SK-MEL-5 (cell line): ENCODE results near the gene BAZ1A. TPM values are rescaled to one million over a fixed set of nuclear protein-coding genes. Genes with fewer than 3 reads are reported as not detected.

Source experiments
- DNase-seq: peaks from one replicate; pipeline ENCODE4 v3.0.0-alpha.2; 2016; ENCODE audit warnings: low read depth, low spot score
- in situ Hi-C: cut with HindIII; loops from 2 replicates; pipeline ENCODE4 v1.10.0; 2016; ENCODE audit warnings: low sequenced_read_pairs, high pct_unique_total_duplicates, low pct_unique_long_range_greater_than_20kb
- small RNA-seq, 2 experiments: library from RNA; depleted of rRNA; stranded (forward); fragments of <200 nt; gene quantifications; one replicate each; pipeline ENCODE3, GENCODE V24; 2014
- total RNA-seq: library from RNA; depleted of rRNA; stranded (reverse); fragments of >200 nt; shearing (Covaris generic); gene quantifications from 2 replicates; pipeline ENCODE4 v1.2.3, GENCODE V29; 2014; rRNA removed

Gene BAZ1A
- total RNA-seq, 1 experiment from 2014 or later: 27.5 TPM

- no peak for DNase-seq
- in situ Hi-C loops: no loop called here
Measured at GRCh38 chr14:34711796-34712712, 163.1 kb downstream of the BAZ1A start.

GRCh38 chr14:34711169-34711568 is 164.0 kb downstream of the BAZ1A start:
- peak; percentile 77 for DNase-seq
- in situ Hi-C loops: no loop called here

- in situ Hi-C loops: no loop called here
- no peak for DNase-seq
Measured at GRCh38 chr14:34710744-34711143, 164.4 kb downstream of the BAZ1A start.

GRCh38 chr14:34710006-34710405 is 165.2 kb downstream of the BAZ1A start:
- no peak for DNase-seq
- in situ Hi-C loops: no loop called here

- in situ Hi-C loops: no loop called here
- no peak for DNase-seq
Measured at GRCh38 chr14:34707722-34708121, 167.4 kb downstream of the BAZ1A start.

Small RNA genes within 50 kb of the gene (small RNA-seq; reads per million reads assigned to genes)
- 0 reads per million in 2 experiments for gene AL121603.1
- gene RNU7-41P: 0 to 0.19 reads per million in 2 experiments

Other genes with a start within 250 kb of the BAZ1A start
- gene SNX6, start 245.2 kb downstream of the BAZ1A start, total RNA-seq: 76.3 and 92.8 TPM in 2 replicates
- gene CFL2, start 160.8 kb downstream of the BAZ1A start, total RNA-seq: 103 and 104 TPM in 2 replicates
- 62.7 and 67.2 TPM in 2 replicates for gene SRP54, start 107.6 kb upstream of the BAZ1A start, total RNA-seq
- 34.8 and 41.9 TPM in 2 replicates for gene FAM177A1, start 170.9 kb upstream of the BAZ1A start, total RNA-seq
- 53.9 and 57.6 TPM in 2 replicates for gene PPP2R3C, start 246.6 kb upstream of the BAZ1A start, total RNA-seq
- 32.7 and 36.8 TPM in 2 replicates for gene PRORP, start 247.2 kb upstream of the BAZ1A start, total RNA-seq